HepG2 (cell line): ENCODE results near the gene DCLK1. TPM values are rescaled to one million over a fixed set of nuclear protein-coding genes. Genes with fewer than 3 reads are reported as not detected.

ENCODE experiments used
- KAT2B ChIP-seq: fragments of 150-350 bp; IDR thresholded peaks from 2 replicates; pipeline ENCODE4 v1.6.1; 2014; ENCODE audit warnings: low read depth, low read length, borderline replicate concordance
- KDM2A ChIP-seq: sonication (generic); formaldehyde crosslinking; IDR thresholded peaks from 2 replicates; pipeline ENCODE4 v1.4.0; 2020; ENCODE audit warnings: low read depth, missing genetic modification reagents, borderline replicate concordance
- MNT ChIP-seq: fragments of 450-650 bp; IDR thresholded peaks from 2 replicates; pipeline ENCODE4 v1.6.1; 2016
- NFYC ChIP-seq: IDR thresholded peaks from 2 replicates; pipeline ENCODE4 v1.6.1; 2016; ENCODE audit warnings: missing genetic modification reagents, missing compliant biosample characterization
- POLR2G ChIP-seq: fragments of 200-400 bp; formaldehyde crosslinking; IDR thresholded peaks from 2 replicates; pipeline ENCODE4 v1.6.1; 2018; ENCODE audit warnings: mild to moderate bottlenecking, low read depth, low read length, moderate library complexity
- RCOR2 ChIP-seq: IDR thresholded peaks from 2 replicates; pipeline ENCODE4 v1.6.1; 2016; ENCODE audit warnings: missing biosample characterization, missing genetic modification reagents
- SIN3A ChIP-seq: IDR thresholded peaks from 2 replicates; pipeline ENCODE4 v1.6.1; 2011; ENCODE audit warnings: low read depth, mild to moderate bottlenecking, control low read depth, low read length, borderline replicate concordance
- ZBTB2 ChIP-seq: sonication (generic); formaldehyde crosslinking; IDR thresholded peaks from 2 replicates; pipeline ENCODE4 v1.8.0; 2022; ENCODE audit warnings: low read depth, missing genetic modification reagents
- ZMYM3 ChIP-seq: sonication (generic); formaldehyde crosslinking; IDR thresholded peaks from 2 replicates; pipeline ENCODE4 v1.5.1; 2020; ENCODE audit warnings: mild to moderate bottlenecking, missing genetic modification reagents
- ZNF225 ChIP-seq: sonication (generic); formaldehyde crosslinking; IDR thresholded peaks from 2 replicates; pipeline ENCODE4 v1.4.0; 2020; ENCODE audit warnings: mild to moderate bottlenecking, missing genetic modification reagents
- polyA plus RNA-seq, 8 experiments: library from polyadenylated mRNA; depleted of rRNA in 3 of 8; stranded (reverse) in 7 of 8; unstranded in 1 of 8; fragments of >200 nt; fragmentation: Illumina TruSeq in 4 of 8; extraction: Trizol in 4 of 8; gene quantifications; 2 replicates each; pipeline versions ENCODE4 v1.2.1 to v1.2.3, GENCODE V29; 2011 to 2016; ENCODE audit warnings: low read depth in 4 of 8, missing spikeins in 1 of 8, mixed read lengths in 1 of 8; ENCODE audit not compliant: insufficient read depth in 1 of 8
- total RNA-seq, 5 experiments: library from RNA; depleted of rRNA; stranded (reverse); fragments of >200 nt; fragmentation: Illumina TruSeq; extraction: Trizol; gene quantifications; 2 replicates each; pipeline ENCODE4 v1.2.3, GENCODE V29; 2016; ENCODE audit warnings: low read depth in 1 of 5
- TF ChIP-seq, protein P1 (sequence below): sonication (generic); formaldehyde crosslinking; IDR thresholded peaks from 2 replicates; pipeline ENCODE4 v1.8.1; 2022; ENCODE audit warnings: mild to moderate bottlenecking, missing genetic modification reagents

The DCLK1 gene
- total and polyA plus RNA-seq, 2 of the 13 experiments (the other 11 are each of a cell fraction or from before 2014, with no cell fraction given), result not detected

- no peak for TF ChIP-seq ZBTB2 (CRISPR knock-in tag)
- no peak for TF ChIP-seq POLR2G
- no peak for TF ChIP-seq KDM2A (CRISPR knock-in tag)
- no peak for TF ChIP-seq ZNF225 (CRISPR knock-in tag)
- TF ChIP-seq, protein P1, sequence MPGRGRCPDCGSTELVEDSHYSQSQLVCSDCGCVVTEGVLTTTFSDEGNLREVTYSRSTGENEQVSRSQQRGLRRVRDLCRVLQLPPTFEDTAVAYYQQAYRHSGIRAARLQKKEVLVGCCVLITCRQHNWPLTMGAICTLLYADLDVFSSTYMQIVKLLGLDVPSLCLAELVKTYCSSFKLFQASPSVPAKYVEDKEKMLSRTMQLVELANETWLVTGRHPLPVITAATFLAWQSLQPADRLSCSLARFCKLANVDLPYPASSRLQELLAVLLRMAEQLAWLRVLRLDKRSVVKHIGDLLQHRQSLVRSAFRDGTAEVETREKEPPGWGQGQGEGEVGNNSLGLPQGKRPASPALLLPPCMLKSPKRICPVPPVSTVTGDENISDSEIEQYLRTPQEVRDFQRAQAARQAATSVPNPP (CRISPR knock-in tag), result no peak
- TF ChIP-seq RCOR2, result no peak
- TF ChIP-seq KAT2B, result no peak
- no peak for TF ChIP-seq NFYC (CRISPR knock-in tag)
- no peak for TF ChIP-seq ZMYM3 (CRISPR knock-in tag)
- no peak for TF ChIP-seq MNT
- no peak for TF ChIP-seq SIN3A
These were observed 367.4 kb downstream of the DCLK1 start (continued) for GRCh38 chr13:35763782-35764123.
